HK-2 (cell line): ENCODE measurements around the gene PRKCA.
"Not testable (repeated sequence)": the region's sequence is repeated elsewhere in the genome, so short reads cannot be mapped to it uniquely, and the experiment has no call there.

Experiments used
- DNase-seq: peaks from one replicate; pipeline ENCODE4 v3.0.0-alpha.2; 2018; ENCODE audit not compliant: unreplicated experiment

PRKCA gene

DNA sequence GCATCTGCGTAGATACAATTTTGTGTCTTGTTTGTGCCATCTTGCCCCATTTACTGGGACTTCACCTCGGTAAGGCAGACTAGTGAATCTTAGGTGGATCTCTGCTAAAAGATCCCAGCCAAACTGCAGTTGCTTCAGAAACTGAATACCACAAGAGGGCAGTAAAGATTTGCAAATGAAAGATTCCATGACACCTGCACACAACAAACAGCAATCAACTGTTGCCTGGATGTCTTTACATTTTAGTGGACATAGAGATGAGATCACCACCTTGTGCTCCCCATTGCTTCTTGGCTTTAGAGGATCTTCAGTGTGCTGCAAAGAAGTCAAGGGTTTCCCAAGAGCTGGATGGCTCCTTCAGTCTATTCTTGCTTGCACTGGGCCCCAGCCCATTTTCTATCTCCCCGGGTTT is 413.3 kb downstream of the PRKCA start:
- no peak for DNase-seq

DNA sequence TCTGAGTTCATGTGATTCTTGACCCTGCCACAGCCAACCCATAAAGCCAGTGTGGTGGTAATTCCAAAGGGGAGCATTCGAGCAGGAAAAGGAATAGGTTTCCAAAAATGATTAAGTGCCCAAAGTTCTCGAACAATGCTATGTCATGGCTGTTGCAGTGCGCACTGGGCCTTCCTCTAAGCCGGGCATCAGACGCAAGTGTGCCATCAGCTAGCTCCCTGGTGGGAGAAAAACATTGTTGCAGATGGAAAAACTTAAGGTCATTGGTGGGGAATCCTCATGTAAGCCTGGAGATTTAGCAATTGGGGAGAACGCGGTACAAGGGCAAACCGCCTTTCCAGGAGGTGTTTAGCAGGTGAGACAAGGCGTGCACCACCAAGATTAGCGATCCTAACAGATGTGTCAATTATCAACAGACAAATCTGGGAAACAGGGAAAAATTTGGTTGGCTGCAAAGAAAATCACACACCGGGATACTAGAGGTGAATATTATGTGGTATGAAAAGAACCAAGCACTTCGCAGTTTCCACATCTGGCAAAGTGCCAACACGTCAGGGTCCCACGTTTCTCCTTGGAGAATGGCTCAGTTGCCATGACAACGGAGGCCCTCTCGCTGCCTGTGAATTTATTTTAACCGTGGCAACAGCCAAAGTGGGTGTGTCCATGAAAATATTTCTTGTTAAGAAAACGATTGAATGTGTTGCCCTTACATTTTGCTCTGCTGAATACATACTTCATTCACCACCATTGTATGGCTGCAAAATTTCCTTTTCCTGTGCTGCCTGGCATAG is 414.0 kb downstream of the PRKCA start:
- no peak for DNase-seq

- no peak for DNase-seq
These were observed 415.2 kb downstream of the PRKCA start for GRCh38 chr17:66717641-66718058.

- no peak for DNase-seq
These were observed 417.6 kb downstream of the PRKCA start for GRCh38 chr17:66720027-66720426.

- no peak for DNase-seq
These were observed 418.2 kb downstream of the PRKCA start for GRCh38 chr17:66720567-66720966.

GRCh38 chr17:66722341-66722740 is 419.9 kb downstream of the PRKCA start:
- DNase-seq: no peak

- no peak for DNase-seq
These were observed 422.3 kb downstream of the PRKCA start for GRCh38 chr17:66724581-66725341.

GRCh38 chr17:66725438-66725837 is 423.0 kb downstream of the PRKCA start:
- not testable (repeated sequence) for DNase-seq

DNA sequence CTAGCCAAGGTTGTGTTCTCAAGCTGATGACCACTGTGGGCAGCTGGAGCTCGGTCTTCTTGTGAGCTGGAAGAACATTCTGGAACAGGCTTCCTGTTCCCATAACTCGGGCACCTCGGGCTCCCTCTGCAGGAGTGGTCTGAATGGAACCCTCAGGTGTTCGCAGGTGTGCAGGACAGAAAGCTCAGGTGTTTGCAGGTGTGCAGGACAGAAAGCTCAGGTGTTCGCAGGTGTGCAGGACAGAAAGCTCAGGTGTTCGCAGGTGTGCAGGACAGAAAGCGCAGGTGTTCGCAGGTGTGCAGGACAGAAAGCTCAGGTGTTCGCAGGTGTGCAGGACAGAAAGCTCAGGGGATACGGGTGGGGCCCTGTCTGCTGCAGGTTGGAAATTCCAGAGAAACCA is 423.5 kb downstream of the PRKCA start:
- DNase-seq: no peak

DNA sequence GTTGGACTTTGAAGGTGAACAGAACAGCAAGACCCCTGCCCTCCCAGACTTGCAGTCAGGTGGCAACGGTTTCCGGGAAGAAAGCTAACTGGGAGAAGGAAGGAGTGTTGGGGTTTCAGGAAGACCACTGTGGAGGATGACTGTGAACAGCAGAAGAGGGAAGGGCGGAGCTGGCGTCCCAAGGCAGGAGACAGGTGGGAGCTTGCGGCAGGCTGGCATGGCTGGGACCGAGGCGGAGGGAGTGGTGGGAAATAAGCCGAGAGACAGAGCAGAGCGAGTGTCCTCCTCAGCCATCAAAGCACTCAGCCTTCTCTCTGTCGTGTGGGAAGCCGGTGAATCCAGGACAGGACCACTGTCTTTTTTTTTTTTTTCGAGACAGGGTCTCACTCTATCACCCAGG is 424.0 kb downstream of the PRKCA start:
- no peak for DNase-seq

DNA sequence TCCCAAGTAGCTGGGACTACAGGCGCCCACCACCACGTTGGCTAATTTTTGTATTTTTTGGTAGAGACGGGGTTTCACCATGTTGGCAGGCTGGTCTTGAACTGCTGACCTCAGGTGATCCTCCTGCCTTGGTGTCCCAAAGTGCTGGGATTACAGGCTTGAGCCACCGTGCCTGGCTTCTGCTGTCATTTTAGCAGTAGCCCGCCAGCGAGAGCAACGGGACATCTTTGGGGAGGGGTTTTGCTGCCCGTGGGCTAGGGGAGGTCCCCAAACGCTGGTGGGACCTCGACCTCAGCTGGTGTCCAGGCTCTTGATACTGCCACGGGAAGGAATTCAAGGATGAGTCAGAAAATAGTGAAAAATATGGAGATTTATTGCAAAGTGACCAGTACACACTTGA is 424.4 kb downstream of the PRKCA start:
- no peak for DNase-seq

GRCh38 chr17:66727634-66728570 is 425.5 kb downstream of the PRKCA start:
- peak; percentile 44 for DNase-seq

DNA sequence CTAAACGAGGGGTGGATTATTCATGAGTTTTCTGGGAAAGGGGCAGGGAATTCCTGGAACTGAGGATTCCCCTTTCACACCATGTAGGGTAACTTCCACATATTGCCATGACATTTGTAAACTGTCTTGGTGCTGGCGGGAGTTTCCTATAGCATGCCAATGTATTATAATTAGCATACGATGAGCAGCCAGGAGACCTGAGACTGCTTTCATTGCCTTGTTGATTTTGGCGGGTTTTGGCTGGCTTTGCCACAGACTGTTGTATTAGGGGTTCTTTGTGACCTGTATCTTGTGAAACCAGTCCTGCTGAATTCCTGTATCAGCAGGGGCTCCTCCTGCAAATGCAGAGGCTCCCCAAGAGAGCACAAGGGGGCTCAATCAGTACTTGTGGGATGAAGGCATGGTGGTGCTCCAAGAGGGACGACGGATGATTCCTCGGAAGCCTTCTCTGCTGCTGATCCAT is 428.1 kb downstream of the PRKCA start:
- DNase-seq: no peak

DNA sequence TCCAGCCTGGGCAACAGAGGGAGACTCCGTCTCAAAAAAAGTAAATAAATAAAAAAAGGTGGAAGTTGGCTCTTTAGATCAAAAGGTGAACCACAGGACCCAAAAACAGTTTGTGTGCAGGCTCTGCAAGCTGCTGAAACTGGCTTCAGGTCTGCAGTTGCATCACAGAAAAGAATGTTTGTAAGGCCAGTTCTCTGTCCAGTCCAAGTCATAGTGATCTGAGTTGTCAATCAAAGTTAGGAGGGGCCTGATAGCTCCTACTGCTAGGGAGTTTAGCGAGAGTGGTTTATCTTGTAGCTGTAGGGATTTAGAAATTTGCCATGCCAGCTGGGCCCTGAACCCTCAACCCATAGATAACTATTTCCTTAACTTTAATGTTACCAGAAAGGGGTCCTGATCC is 431.3 kb downstream of the PRKCA start:
- no peak for DNase-seq

GRCh38 chr17:66734186-66734943 is 432.0 kb downstream of the PRKCA start:
- DNase-seq: no peak

DNA sequence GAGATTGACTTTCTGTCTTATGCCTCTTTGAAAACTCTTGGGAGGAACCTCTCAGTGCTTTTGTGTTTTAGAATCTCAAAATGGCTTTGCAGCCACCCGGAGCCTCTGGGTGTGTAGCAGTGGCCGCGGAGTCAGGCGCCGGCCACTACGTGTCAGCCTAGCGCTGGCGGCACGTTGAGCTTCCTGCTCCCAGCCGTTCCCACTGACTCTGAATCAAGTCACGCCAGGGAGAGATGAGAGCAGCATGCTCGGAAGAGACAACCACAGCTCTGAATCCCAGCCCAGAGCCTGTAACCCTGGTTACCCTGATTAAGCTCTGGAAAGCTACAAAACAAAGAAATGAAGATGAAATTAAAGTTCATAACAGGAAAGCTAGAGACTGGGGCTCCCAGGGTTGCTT is 435.1 kb downstream of the PRKCA start:
- no peak for DNase-seq

DNA sequence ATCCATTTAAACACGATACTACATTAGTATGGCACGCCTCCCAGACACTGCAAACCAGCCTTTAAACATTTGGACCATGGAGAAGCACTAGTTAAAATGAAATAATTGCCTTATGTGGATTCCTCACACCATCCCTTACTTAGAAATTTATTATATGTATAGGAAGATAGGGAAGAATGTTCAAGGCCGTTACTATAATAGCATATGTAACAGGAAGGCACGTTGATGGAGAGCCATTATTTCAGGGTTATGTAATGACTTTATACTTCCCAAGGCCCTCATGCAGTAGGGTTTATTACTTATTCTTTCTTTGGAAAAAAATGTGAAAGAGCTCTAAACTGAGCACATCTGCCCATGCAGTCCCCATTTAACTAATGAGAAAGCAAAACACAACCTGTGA is 435.9 kb downstream of the PRKCA start:
- DNase-seq: no peak

DNA sequence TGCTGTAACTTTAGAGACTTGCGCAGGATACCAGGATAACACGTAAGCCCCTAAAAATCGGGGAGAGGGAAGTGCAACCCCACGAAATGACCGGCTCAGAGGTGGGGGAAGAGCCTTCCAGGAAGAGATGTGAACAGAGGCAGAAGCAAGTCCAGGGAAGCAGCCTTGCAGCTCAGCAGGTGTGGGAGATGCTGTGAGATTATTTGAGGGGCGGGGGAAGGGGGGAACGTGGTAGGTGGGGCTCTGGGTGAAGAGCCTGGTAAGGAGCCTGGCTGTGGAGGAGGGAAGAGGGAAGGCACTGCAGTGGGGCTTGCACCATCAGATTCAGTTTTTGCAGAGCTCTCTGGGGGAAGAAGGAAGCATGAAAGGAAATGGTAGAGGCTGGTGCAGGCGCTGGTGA is 437.1 kb downstream of the PRKCA start:
- no peak for DNase-seq

GRCh38 chr17:66740226-66740625 is 437.8 kb downstream of the PRKCA start:
- no peak for DNase-seq

- DNase-seq: no peak
These were observed 441.1 kb downstream of the PRKCA start for GRCh38 chr17:66743511-66743910.

GRCh38 chr17:66746736-66747135 is 444.3 kb downstream of the PRKCA start:
- DNase-seq: no peak
